ENCODE measurements around the gene SMOC2. TPM values are rescaled to one million over a fixed set of nuclear protein-coding genes. Genes with fewer than 3 reads are reported as not detected.
A peak's percentile ranks its signal among the peaks of the same experiment; 100 is the strongest.
"Not testable (repeated sequence)": the region's sequence is repeated elsewhere in the genome, so short reads cannot be mapped to it uniquely, and the experiment has no call there.

Gene SMOC2
- total RNA-seq, 1 donor from 2014 or later = 12.6 TPM

- Histone ChIP-seq H3K27ac (no peak overlapping the region), H3K36me3 (no peaks in the 10 kb centered on the region), H3K4me1 (no peaks in the 10 kb centered on the region), H3K4me3 (no peak overlapping the region), H3K27me3 (ENCODE audit: low read depth) (no peaks in the 10 kb centered on the region), H3K9me3 (no peaks in the 10 kb centered on the region)
- no peak for DNase-seq
- TF ChIP-seq, protein P1, sequence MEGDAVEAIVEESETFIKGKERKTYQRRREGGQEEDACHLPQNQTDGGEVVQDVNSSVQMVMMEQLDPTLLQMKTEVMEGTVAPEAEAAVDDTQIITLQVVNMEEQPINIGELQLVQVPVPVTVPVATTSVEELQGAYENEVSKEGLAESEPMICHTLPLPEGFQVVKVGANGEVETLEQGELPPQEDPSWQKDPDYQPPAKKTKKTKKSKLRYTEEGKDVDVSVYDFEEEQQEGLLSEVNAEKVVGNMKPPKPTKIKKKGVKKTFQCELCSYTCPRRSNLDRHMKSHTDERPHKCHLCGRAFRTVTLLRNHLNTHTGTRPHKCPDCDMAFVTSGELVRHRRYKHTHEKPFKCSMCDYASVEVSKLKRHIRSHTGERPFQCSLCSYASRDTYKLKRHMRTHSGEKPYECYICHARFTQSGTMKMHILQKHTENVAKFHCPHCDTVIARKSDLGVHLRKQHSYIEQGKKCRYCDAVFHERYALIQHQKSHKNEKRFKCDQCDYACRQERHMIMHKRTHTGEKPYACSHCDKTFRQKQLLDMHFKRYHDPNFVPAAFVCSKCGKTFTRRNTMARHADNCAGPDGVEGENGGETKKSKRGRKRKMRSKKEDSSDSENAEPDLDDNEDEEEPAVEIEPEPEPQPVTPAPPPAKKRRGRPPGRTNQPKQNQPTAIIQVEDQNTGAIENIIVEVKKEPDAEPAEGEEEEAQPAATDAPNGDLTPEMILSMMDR (IDR thresholded peaks at IDR 0.05) = no peak
- ATAC-seq = no peak
- intact Hi-C loops (cut with DNase I) = no loop called here
Observed at GRCh38 chr6:168536196-168536595, 95.2 kb downstream of the SMOC2 start.

GRCh38 chr6:168536665-168537539 is 95.9 kb downstream of the SMOC2 start:
- ATAC-seq (peak in 1 of 2 donors; percentile 17), DNase-seq (no peak)
- intact Hi-C loops (cut with DNase I) = no loop called here

DNA sequence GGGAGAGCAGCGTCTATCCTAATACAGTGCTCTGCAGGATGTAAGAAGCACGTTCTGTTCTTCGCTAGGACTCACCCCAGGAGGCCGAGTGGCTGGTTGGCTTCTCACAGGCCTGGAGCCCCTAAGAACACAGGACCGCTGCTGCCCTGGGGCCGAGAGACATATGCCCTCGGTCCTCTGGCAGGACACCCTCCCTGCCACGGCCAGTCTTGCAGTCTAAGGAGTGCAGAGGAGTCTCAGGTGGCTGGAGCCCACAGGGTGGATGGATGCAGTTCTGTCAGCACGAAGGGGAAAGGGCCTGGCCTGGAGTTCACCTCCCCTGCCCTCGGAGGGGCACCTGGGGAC is 96.5 kb downstream of the SMOC2 start:
- no peaks in the 10 kb centered on the region for H3K36me3 ChIP-seq
- DNase-seq (no peak), ATAC-seq (no peak)
- no peaks in the 10 kb centered on the region for H3K4me1 ChIP-seq
- TF ChIP-seq, protein P1 (IDR thresholded peaks at IDR 0.05) = no peak
- H3K27me3 ChIP-seq (ENCODE audit: low read depth) = no peaks in the 10 kb centered on the region
- no peak overlapping the region for H3K4me3 ChIP-seq
- no peak overlapping the region for H3K27ac ChIP-seq
- H3K9me3 ChIP-seq = no peaks in the 10 kb centered on the region
- intact Hi-C loops (cut with DNase I) = no loop called here

More at GRCh38 chr6:168536665-168537539, 95.9 kb downstream of the SMOC2 start:
- Histone ChIP-seq H3K36me3 (no peaks in the 10 kb centered on the region), H3K4me3 (no peak overlapping the region), H3K27me3 (ENCODE audit: low read depth) (no peaks in the 10 kb centered on the region), H3K9me3 (no peaks in the 10 kb centered on the region), H3K4me1 (no peaks in the 10 kb centered on the region), H3K27ac (no peak overlapping the region)
- TF ChIP-seq, protein P1 (IDR thresholded peaks at IDR 0.05) = no peak

GRCh38 chr6:168538188-168538891 is 97.4 kb downstream of the SMOC2 start:
- ATAC-seq; H3K4me1 ChIP-seq; H3K27me3 ChIP-seq (ENCODE audit: low read depth); H3K4me3 ChIP-seq; intact Hi-C loops (cut with DNase I); H3K9me3 ChIP-seq; H3K36me3 ChIP-seq; DNase-seq; H3K27ac ChIP-seq: not testable (repeated sequence)

GRCh38 chr6:168538892-168539811 is 98.2 kb downstream of the SMOC2 start:
- ATAC-seq = peak in 1 of 2 donors; percentile 6
- Histone ChIP-seq H3K4me1 (no peaks in the 10 kb centered on the region), H3K36me3 (no peaks in the 10 kb centered on the region), H3K4me3 (no peak overlapping the region), H3K9me3 (no peaks in the 10 kb centered on the region), H3K27ac (no peak overlapping the region), H3K27me3 (ENCODE audit: low read depth) (no peaks in the 10 kb centered on the region)
- no peak for DNase-seq
- TF ChIP-seq, protein P1 (IDR thresholded peaks at IDR 0.05) = no peak
- intact Hi-C loops (cut with DNase I) = no loop called here

Data from lower lobe of right lung (tissue), 2 donors.